ENCODE results near the gene ZNF217.

DNA sequence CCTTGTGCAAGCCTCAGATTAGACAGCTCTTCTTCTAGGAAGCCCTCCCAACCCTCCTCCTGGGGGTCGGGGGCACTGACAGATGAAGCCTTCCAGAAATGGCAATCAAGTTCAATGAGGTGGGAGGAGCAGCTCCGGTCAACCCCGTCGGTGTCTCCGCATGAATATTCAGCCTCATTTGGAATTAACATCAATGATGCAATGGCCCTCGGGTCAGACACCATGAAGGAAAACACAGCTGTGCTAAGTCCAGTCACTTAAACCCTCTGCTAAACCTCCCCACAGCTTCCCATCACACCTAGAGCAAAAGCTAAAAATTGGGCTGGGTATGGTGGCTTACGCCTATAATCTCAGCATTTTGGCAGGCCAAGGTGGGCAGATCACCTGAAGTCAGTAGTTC is 36.5 kb downstream of the ZNF217 start:
- TF ChIP-seq, protein P1, sequence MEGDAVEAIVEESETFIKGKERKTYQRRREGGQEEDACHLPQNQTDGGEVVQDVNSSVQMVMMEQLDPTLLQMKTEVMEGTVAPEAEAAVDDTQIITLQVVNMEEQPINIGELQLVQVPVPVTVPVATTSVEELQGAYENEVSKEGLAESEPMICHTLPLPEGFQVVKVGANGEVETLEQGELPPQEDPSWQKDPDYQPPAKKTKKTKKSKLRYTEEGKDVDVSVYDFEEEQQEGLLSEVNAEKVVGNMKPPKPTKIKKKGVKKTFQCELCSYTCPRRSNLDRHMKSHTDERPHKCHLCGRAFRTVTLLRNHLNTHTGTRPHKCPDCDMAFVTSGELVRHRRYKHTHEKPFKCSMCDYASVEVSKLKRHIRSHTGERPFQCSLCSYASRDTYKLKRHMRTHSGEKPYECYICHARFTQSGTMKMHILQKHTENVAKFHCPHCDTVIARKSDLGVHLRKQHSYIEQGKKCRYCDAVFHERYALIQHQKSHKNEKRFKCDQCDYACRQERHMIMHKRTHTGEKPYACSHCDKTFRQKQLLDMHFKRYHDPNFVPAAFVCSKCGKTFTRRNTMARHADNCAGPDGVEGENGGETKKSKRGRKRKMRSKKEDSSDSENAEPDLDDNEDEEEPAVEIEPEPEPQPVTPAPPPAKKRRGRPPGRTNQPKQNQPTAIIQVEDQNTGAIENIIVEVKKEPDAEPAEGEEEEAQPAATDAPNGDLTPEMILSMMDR (conservative IDR thresholded peaks at IDR 0.05; ENCODE audit: low read depth, low read length) = no peak
- no peak for TF ChIP-seq EZH2 (IDR thresholded peaks at IDR 0.05; ENCODE audit: borderline replicate concordance, low read depth, low read length, poor library complexity, severe bottlenecking)

All from A673 (cell line).